Hepatocyte (in vitro differentiated cells): Measurements from ENCODE around the gene TMEFF2. TPM values are rescaled to one million over a fixed set of nuclear protein-coding genes. Genes with fewer than 3 reads are reported as not detected.

Source experiments
- DNase-seq: peaks from one replicate; pipeline ENCODE4 v3.0.0-alpha.2; 2016; ENCODE audit warnings: low spot score
- H2AFZ ChIP-seq: fragments of 200-600 bp; sonication (generic); 2 replicates; pipeline ENCODE4 v1.6.0; 2016; ENCODE audit warnings: antibody characterized with exemption, mild to moderate bottlenecking
- H3K27ac ChIP-seq: fragments of 200-600 bp; sonication (generic); 2 replicates; pipeline ENCODE4 v1.5.1; 2016; ENCODE audit warnings: mild to moderate bottlenecking
- H3K27me3 ChIP-seq: fragments of 200-600 bp; sonication (generic); 2 replicates; pipeline ENCODE4 v1.6.1; 2016
- H3K36me3 ChIP-seq: fragments of 200-600 bp; sonication (generic); replicated peaks from 2 replicates; pipeline ENCODE4 v1.5.1; 2016; ENCODE audit warnings: low read depth; ENCODE audit not compliant: insufficient read depth
- H3K4me1 ChIP-seq: fragments of 200-600 bp; sonication (generic); 2 replicates; pipeline ENCODE4 v1.5.1; 2016; ENCODE audit warnings: mild to moderate bottlenecking, moderate library complexity; ENCODE audit not compliant: insufficient read depth
- H3K4me2 ChIP-seq: fragments of 200-600 bp; sonication (generic); 2 replicates; pipeline ENCODE4 v1.6.0; 2016
- H3K4me3 ChIP-seq: fragments of 200-600 bp; sonication (generic); 2 replicates; pipeline ENCODE4 v1.5.1; 2016; ENCODE audit warnings: mild to moderate bottlenecking
- H3K79me2 ChIP-seq: fragments of 200-600 bp; sonication (generic); 2 replicates; pipeline ENCODE4 v1.6.0; 2017; ENCODE audit warnings: mild to moderate bottlenecking
- H3K9me2 ChIP-seq: fragments of 200-600 bp; sonication (generic); replicated peaks from 2 replicates; pipeline ENCODE4 v1.6.0; 2017; ENCODE audit warnings: mild to moderate bottlenecking; ENCODE audit not compliant: insufficient read depth
- H3K9me3 ChIP-seq: fragments of 200-600 bp; sonication (generic); 2 replicates; pipeline ENCODE4 v1.5.1; 2016; ENCODE audit warnings: low read depth, mild to moderate bottlenecking
- H4K20me1 ChIP-seq: fragments of 200-600 bp; sonication (generic); 2 replicates; pipeline ENCODE4 v1.6.0; 2016; ENCODE audit warnings: mild to moderate bottlenecking; ENCODE audit not compliant: insufficient read depth, poor library complexity, severe bottlenecking
- CTCF ChIP-seq: fragments of 200-600 bp; sonication (generic); IDR thresholded peaks from 2 replicates; pipeline ENCODE4 v1.5.1; 2016; ENCODE audit warnings: antibody characterized with exemption, mild to moderate bottlenecking; ENCODE audit not compliant: poor library complexity
- EZH2 ChIP-seq: fragments of 200-600 bp; sonication (generic); IDR thresholded peaks from 2 replicates; pipeline ENCODE4 v1.6.1; 2016; ENCODE audit warnings: antibody characterized with exemption, mild to moderate bottlenecking, borderline replicate concordance
- EZH2phosphoT487 ChIP-seq: fragments of 200-600 bp; sonication (generic); IDR thresholded peaks from one replicate; pipeline ENCODE4 v1.6.1; 2018; ENCODE audit warnings: antibody characterized with exemption, mild to moderate bottlenecking, low read depth, moderate library complexity; ENCODE audit not compliant: unreplicated experiment, severe bottlenecking
- WGBS: methylation state at CpG from one replicate; pipeline ENCODE4 v1.1.6; 2016; ENCODE audit warnings: low lambda C conversion rate; ENCODE audit errors: missing lambda C conversion rate; 5-methylcytosine and 5-hydroxymethylcytosine counted together
- polyA plus RNA-seq: library from polyadenylated mRNA; unstranded; fragments of >200 nt; fragmentation: Nextera tagmentation; extraction: Ambion mirVana; gene quantifications from 2 replicates; pipeline ENCODE4 v1.2.1, GENCODE V29; 2016
- total RNA-seq: library from RNA; depleted of rRNA; stranded (reverse); fragments of >200 nt; gene quantifications from 2 replicates; pipeline ENCODE4 v1.2.3, GENCODE V29; 2014

Gene TMEFF2
- total and polyA plus RNA-seq, 2 experiments from 2014 or later = 0.43 to 1.8 TPM

DNA sequence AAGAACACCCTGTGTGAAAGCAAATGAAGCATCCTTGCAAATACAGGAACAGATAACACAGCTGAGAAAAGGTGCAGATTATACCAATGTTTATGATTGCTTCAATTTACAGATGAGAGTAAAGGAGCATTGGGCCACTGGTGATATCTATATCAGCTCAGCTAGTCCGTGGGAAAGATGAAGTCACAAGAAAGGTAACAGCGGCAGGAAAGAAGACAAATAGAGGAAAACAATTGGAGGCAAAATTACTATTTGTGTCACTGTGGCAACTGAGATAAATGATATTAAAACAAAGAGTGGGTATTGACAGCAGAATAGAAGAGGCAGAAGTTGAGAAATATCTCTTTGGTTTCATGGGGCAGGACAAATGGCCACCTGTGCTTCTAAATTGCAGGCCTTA lies 226.6 kb downstream of the TMEFF2 start:
- Histone ChIP-seq H3K4me2 (no peak overlapping the region), H3K9me2 (no peaks in the 10 kb centered on the region), H3K9me3 (no peaks in the 10 kb centered on the region), H3K4me1 (no peaks in the 10 kb centered on the region), H3K27ac (no peak overlapping the region), H3K79me2 (no peaks in the 10 kb centered on the region), H3K27me3 (no peaks in the 10 kb centered on the region), H3K4me3 (no peak overlapping the region), H3K36me3 (no peaks in the 10 kb centered on the region), H2AFZ (no peak overlapping the region), H4K20me1 (no peaks in the 10 kb centered on the region)
- WGBS = 78% methylated on average over 2 of the region's 2 CpGs
- no peak for DNase-seq
- no peak for TF ChIP-seq EZH2
- TF ChIP-seq EZH2phosphoT487 = no peak
- no peak for TF ChIP-seq CTCF

GRCh38 chr2:191965733-191966132 lies 229.0 kb downstream of the TMEFF2 start:
- Histone ChIP-seq H3K4me3 (no peak overlapping the region), H3K79me2 (no peaks in the 10 kb centered on the region), H3K27ac (no peak overlapping the region), H3K27me3 (no peaks in the 10 kb centered on the region), H3K36me3 (no peaks in the 10 kb centered on the region), H3K4me2 (no peak overlapping the region), H3K4me1 (no peaks in the 10 kb centered on the region), H3K9me2 (no peaks in the 10 kb centered on the region), H2AFZ (no peak overlapping the region), H4K20me1 (no peaks in the 10 kb centered on the region), H3K9me3 (no peaks in the 10 kb centered on the region)
- WGBS = 90% methylated on average over 4 of the region's 4 CpGs
- TF ChIP-seq EZH2 (no peak), CTCF (no peak), EZH2phosphoT487 (no peak)
- no peak for DNase-seq

DNA sequence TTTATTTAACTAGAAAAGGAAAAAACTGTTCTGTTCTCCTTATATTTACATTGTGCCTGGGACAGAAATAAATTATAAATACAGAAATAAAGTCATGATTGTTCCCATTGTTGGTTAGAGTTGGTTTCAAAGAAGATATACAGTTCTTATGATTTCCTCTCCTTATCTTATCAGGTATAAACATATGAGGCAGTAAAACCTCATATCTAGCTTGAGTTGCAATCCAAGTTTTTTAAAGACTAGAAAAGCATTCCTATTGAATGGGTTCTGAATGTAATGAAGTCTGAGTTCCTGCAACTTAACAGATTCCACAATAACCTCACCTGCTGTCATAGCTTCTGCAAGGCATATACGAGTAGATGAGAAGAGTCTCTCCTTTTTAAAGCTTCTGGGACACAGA lies 233.2 kb downstream of the TMEFF2 start:
- Histone ChIP-seq H2AFZ (no peak overlapping the region), H3K27me3 (no peaks in the 10 kb centered on the region), H3K9me2 (no peaks in the 10 kb centered on the region), H3K79me2 (no peaks in the 10 kb centered on the region), H3K4me3 (no peak overlapping the region), H3K9me3 (no peaks in the 10 kb centered on the region), H3K4me2 (peak overlapping the region; percentile 27), H4K20me1 (no peaks in the 10 kb centered on the region), H3K27ac (no peak overlapping the region), H3K36me3 (no peaks in the 10 kb centered on the region), H3K4me1 (no peaks in the 10 kb centered on the region)
- TF ChIP-seq CTCF (no peak), EZH2phosphoT487 (no peak)
- 27% methylated on average over 1 of the region's 1 CpG for WGBS
- DNase-seq = no peak

DNA sequence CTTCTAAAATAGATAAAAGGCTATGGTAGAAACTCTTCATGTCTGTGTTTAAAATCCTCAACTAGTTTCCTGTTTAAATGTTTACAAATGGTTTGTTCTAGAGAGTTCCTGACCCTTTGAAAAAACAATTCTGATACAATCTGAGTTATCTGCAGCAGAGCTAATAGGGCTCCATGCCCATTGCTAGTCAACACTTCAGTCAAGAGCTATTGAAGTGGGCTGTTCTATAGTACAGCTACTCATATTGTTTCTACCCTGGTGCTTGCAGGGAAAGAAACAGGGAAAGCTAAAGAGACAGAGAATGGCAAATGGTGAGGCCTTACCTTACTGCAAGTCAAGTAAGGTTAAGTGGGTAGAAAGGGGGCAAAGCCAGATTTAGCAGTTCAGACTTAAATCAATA lies 235.5 kb downstream of the TMEFF2 start:
- no peaks in the 10 kb centered on the region for H3K9me2 ChIP-seq
- no peak overlapping the region for H2AFZ ChIP-seq
- no peaks in the 10 kb centered on the region for H3K9me3 ChIP-seq
- H3K4me3 ChIP-seq = no peak overlapping the region
- H4K20me1 ChIP-seq = no peaks in the 10 kb centered on the region
- no peaks in the 10 kb centered on the region for H3K27me3 ChIP-seq
- no peaks in the 10 kb centered on the region for H3K4me1 ChIP-seq
- DNase-seq = no peak
- TF ChIP-seq CTCF (no peak), EZH2 (no peak), EZH2phosphoT487 (no peak)
- H3K79me2 ChIP-seq = no peaks in the 10 kb centered on the region
- no peak overlapping the region for H3K27ac ChIP-seq
- H3K4me2 ChIP-seq = no peak overlapping the region
- no peaks in the 10 kb centered on the region for H3K36me3 ChIP-seq
